Smooth muscle cell of trachea (primary cell): ENCODE measurements around the gene NOP10. TPM values are rescaled to one million over a fixed set of nuclear protein-coding genes. Genes with fewer than 3 reads are reported as not detected.

Experiments used
- total RNA-seq: library from RNA; depleted of rRNA; stranded (reverse); fragments of >200 nt; gene quantifications from 2 replicates; pipeline ENCODE4 v1.2.1, GENCODE V29; 2014

Gene NOP10
- total RNA-seq, result 143 and 257 TPM in 2 replicates

DNA sequence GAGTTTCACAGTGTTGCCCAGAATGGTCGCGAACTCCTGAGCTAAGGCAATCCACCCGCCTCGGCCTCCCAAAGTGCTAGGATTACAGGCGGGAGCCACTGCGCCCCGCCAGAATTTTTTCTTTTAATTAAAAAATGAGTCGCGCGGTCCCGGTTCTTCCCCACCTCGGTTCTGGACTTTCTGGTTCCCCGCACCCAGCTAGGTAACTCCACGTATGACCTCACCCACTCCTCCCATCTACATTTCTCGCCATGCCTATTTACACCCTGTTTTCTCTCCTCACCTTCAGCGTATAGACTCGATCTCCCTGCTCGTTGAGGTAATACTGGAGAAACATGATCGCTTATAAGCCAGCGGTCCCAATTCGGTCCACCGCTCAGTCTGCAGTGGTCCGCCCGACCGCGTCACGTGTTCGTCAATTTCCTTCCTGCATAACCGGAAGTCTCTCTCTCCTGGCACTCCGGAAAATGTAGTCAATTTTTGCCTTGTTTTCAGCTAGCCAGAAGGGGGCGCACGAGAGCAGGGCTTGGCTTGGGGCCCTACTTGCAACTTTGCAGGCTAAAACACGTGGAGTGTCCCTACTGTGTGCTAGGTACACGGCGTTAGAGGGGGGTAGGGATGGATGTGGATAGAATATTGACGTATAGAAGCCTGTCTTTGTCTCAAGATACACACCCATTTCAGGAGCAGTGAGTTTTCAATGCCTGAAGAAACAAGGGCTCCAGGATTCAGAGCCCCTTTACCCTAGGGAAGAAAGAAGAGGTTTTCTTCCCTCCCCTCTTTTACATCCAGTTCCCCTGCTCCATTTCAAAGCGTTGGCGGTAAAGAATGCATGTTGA lies at the start of gene NOP10, which contains the start of gene NUTM1:
Gene NOP10 (minus strand): TSS at position 400 of the 839 bp plus-strand sequence. CDS start 63 bp downstream, at position 337.
Gene NUTM1 (plus strand): TSS at position 579 of the 839 bp plus-strand sequence. CDS start 382 bp downstream, outside the sequence.

DNA sequence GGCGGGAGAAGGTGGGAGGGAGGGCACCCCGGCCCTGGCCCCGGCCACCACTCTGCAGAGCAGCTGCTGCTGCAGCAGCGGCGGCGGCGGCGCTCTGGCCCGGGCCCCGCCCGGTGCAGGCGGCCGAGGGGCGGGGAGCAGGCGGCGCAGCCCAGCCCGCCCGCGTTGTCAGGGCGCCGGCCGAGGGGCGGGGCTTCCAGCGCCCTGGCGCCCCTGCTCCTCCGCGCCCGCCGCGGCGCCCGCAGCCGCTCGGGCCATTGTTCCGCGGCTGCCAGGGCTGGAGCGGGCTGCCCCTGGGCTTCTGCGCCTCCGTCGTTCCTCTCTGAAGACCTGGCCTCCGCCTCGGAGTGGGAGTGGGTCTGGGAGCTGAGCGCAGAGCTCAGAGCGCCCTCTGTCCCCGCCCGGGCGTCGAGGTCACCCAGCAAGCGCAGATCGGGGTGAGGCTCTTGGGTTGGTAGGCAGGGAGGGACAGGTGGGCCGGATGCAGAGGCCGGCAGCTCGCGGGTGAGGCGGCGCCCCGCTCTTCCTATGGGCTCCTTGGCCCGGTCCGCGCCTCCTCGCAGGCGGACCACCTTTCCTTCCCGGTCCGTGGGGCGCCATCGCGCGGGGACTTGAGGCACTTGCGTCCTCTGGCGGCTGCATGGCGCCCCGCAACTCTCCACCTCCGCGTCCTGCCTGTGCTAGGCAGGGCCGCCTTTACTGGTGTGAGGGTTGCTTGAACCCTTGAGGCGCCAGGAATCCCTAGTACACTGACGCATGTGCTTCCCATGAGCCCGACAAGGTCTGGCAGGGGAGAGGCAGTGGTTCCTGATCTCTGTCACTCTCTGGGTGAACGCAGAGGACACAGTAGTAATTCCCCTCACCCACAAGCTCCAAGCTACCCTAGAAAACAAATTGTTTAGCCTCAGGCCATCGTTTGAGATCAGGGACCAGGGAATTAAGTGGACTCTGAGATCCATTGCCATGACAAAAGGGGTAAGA lies 24.5 kb upstream of the NOP10 start, which contains the start of gene LPCAT4:
Gene LPCAT4 (minus strand): TSS at position 96 of the 981 bp plus-strand sequence. CDS start 96 bp downstream, outside the sequence.

DNA sequence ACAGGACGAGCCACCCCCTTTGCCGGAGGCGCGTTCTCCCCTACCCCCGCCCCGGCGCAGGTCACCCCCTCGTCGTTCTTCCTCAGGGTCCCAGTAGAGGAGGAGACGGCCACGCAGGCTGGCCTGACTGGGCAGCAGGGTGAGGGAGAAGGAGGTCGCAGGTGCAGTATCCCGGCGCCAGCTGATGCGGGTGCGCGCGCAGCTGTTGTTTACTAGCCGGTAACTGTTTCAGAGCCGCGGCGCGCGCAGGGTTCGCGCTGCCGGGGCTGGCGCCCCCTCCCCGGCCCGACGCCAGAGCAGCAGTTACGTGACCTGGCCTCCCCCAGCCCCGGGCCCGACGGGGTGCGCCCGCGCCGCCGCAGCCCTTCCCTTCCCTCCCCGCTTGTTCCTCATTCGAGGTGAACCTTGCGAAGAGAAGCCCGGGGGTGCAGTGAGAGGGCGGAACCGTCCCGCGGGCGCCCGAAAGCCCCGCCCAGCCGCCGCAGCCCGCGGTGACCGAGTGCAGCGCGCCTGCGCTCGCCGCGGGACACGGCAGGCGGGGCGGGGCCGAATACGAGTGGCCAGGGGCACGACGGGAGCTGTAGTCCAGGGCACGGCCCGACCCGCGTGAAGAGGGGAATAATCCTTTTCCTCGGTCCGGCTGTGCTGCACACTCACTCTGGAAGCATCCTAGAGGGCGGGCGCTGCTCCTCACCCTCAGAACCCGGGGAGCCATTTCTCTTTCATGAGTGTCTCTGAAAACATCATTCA lies 5.2 kb downstream of the NOP10 start, which contains the start of gene SLC12A6:
Gene SLC12A6 (minus strand): TSS at position 225 of the 750 bp plus-strand sequence. CDS start 1,101 bp downstream, outside the sequence.

Other genes with a start within 250 kb of the NOP10 start
- gene EMC7, start 241.3 kb downstream of the NOP10 start, total RNA-seq, result 30.3 and 42.9 TPM in 2 replicates
- gene PGBD4, start 241.1 kb downstream of the NOP10 start, total RNA-seq, result 2.2 and 2.3 TPM in 2 replicates
- gene KATNBL1, start 133.0 kb downstream of the NOP10 start, total RNA-seq, result 24.6 and 46.4 TPM in 2 replicates
- 168 and 246 TPM in 2 replicates for gene EMC4, start 118.1 kb downstream of the NOP10 start, total RNA-seq
- gene SLC12A6, start 5.4 kb downstream of the NOP10 start, total RNA-seq, result 25.3 and 28.4 TPM in 2 replicates
- gene NUTM1, start 179 bp upstream of the NOP10 start, total RNA-seq, result under 0.01 TPM in 1 of 2 replicates, not detected in the other
- 10.6 and 12.8 TPM in 2 replicates for gene LPCAT4, start 24.1 kb upstream of the NOP10 start, total RNA-seq
- gene GOLGA8A, start 94.7 kb upstream of the NOP10 start, total RNA-seq, result 6.6 and 12.7 TPM in 2 replicates
- gene GOLGA8B, start 240.5 kb upstream of the NOP10 start, total RNA-seq, result 12.6 and 15.9 TPM in 2 replicates